ENCODE results near the gene PLEKHF1. TPM values are rescaled to one million over a fixed set of nuclear protein-coding genes. Genes with fewer than 3 reads are reported as not detected.

PLEKHF1 gene
- total RNA-seq, 4 donors from 2014 or later: 8.2 to 16.5 (median 9.0) TPM

- peak overlapping the region; percentile 6 to 38 (median 12) for H3K27ac ChIP-seq
- H3K27me3 ChIP-seq: no peaks in the 10 kb centered on the region
Observed at GRCh38 chr19:29676586-29676985, 11.3 kb downstream of the PLEKHF1 start.

GRCh38 chr19:29677001-29677817 is 11.9 kb downstream of the PLEKHF1 start:
- H3K4me3 ChIP-seq: no peak overlapping the region
- H3K4me1 ChIP-seq: peaks cover 0 to 78% (median 72%) of the 10 kb centered on the region in 4 donors
- H3K9me3 ChIP-seq: no peaks in the 10 kb centered on the region
- H3K27ac ChIP-seq: peak overlapping the region; percentile 10 to 67 (median 25)
- DNase-seq: no peak
- no peaks in the 10 kb centered on the region for H3K27me3 ChIP-seq
- TF ChIP-seq CTCF (IDR thresholded peaks at IDR 0.05) (no peak), POLR2A (IDR thresholded peaks at IDR 0.05) (no peak)
- H3K36me3 ChIP-seq: peaks cover 0 to 29% (median 0%) of the 10 kb centered on the region in 3 donors

More at GRCh38 chr19:29676586-29676985, 11.3 kb downstream of the PLEKHF1 start:
- Histone ChIP-seq H3K9me3 (no peaks in the 10 kb centered on the region), H3K36me3 (peaks cover 0 to 29% (median 0%) of the 10 kb centered on the region in 3 donors), H3K4me3 (no peak overlapping the region), H3K4me1 (peaks cover 0 to 76% (median 72%) of the 10 kb centered on the region in 4 donors)
- TF ChIP-seq POLR2A (IDR thresholded peaks at IDR 0.05) (no peak), CTCF (IDR thresholded peaks at IDR 0.05) (no peak)
- peak in 1 of 3 donors; percentile 39 for DNase-seq

- peak overlapping the region in 3 of 4 donors; percentile 12 to 67 (median 43) for H3K27ac ChIP-seq
- no peaks in the 10 kb centered on the region for H3K9me3 ChIP-seq
- DNase-seq: peak in 1 of 3 donors; percentile 56
- H3K36me3 ChIP-seq: peaks cover 0 to 29% (median 0%) of the 10 kb centered on the region in 3 donors
- no peak overlapping the region for H3K4me3 ChIP-seq
- no peaks in the 10 kb centered on the region for H3K27me3 ChIP-seq
- H3K4me1 ChIP-seq: peaks cover 0 to 69% (median 62%) of the 10 kb centered on the region in 4 donors
- TF ChIP-seq CTCF (IDR thresholded peaks at IDR 0.05): no peak
- no peak for TF ChIP-seq POLR2A (IDR thresholded peaks at IDR 0.05)
Observed at GRCh38 chr19:29678484-29679106, 13.3 kb downstream of the PLEKHF1 start.

- TF ChIP-seq POLR2A (IDR thresholded peaks at IDR 0.05) (no peak), CTCF (IDR thresholded peaks at IDR 0.05) (no peak)
- peak overlapping the region; percentile 41 to 67 (median 54) for H3K27ac ChIP-seq
Observed at GRCh38 chr19:29679598-29680210, 14.4 kb downstream of the PLEKHF1 start.

GRCh38 chr19:29680447-29680846 is 15.2 kb downstream of the PLEKHF1 start:
- no peaks in the 10 kb centered on the region for H3K27me3 ChIP-seq
- no peaks in the 10 kb centered on the region for H3K9me3 ChIP-seq
- peak overlapping the region; percentile 41 to 67 (median 54) for H3K27ac ChIP-seq
- H3K4me3 ChIP-seq: peak overlapping the region in 1 of 4 donors; percentile 1
- peak; percentile 64 to 95 (median 91) for DNase-seq
- peaks cover 0 to 13% (median 0%) of the 10 kb centered on the region in 3 donors for H3K36me3 ChIP-seq
- H3K4me1 ChIP-seq: peaks cover 0 to 58% (median 47%) of the 10 kb centered on the region in 4 donors
- TF ChIP-seq POLR2A (IDR thresholded peaks at IDR 0.05): no peak
- TF ChIP-seq CTCF (IDR thresholded peaks at IDR 0.05): no peak

More at GRCh38 chr19:29679598-29680210, 14.4 kb downstream of the PLEKHF1 start:
- Histone ChIP-seq H3K9me3 (no peaks in the 10 kb centered on the region), H3K4me3 (peak overlapping the region in 1 of 4 donors; percentile 1), H3K27me3 (no peaks in the 10 kb centered on the region), H3K4me1 (peaks cover 0 to 65% (median 51%) of the 10 kb centered on the region in 4 donors), H3K36me3 (peaks cover 0 to 20% (median 0%) of the 10 kb centered on the region in 3 donors)
- DNase-seq: no peak
